SK-N-SH treated with all-trans-retinoic acid at 6 μM for 48 hours (cell line): ENCODE measurements around the gene DUSP5.

ENCODE experiments used
- ATAC-seq: fragments of 200-7000 bp; cut with Tn5 transposase; 3 replicates; pipeline ENCODE4 v1.9.1; 2020; ENCODE audit warnings: mild to moderate bottlenecking, moderate library complexity
- ARNTL ChIP-seq: fragments of 450-650 bp; formaldehyde crosslinking; IDR thresholded peaks from 2 replicates; pipeline ENCODE4 v1.5.0; 2020; ENCODE audit warnings: low read depth, mild to moderate bottlenecking, moderate library complexity, borderline replicate concordance
- BACH2 ChIP-seq: fragments of 250-450 bp; sonication (Bioruptor Pico); IDR thresholded peaks from 2 replicates; pipeline ENCODE4 v1.9.0; 2021; ENCODE audit warnings: mild to moderate bottlenecking, borderline replicate concordance
- CREB5 ChIP-seq: fragments of 250-450 bp; sonication (Bioruptor Pico); IDR thresholded peaks from 2 replicates; pipeline ENCODE4 v1.5.1; 2020; ENCODE audit warnings: low read depth, mild to moderate bottlenecking, moderate library complexity
- CSDC2 ChIP-seq: fragments of 250-450 bp; sonication (Bioruptor Pico); IDR thresholded peaks from 2 replicates; pipeline ENCODE4 v1.5.0; 2020; ENCODE audit warnings: mild to moderate bottlenecking, moderate library complexity
- CSRNP3 ChIP-seq: fragments of 250-450 bp; sonication (Bioruptor Pico); IDR thresholded peaks from 2 replicates; pipeline ENCODE4 v1.5.1; 2021; ENCODE audit warnings: mild to moderate bottlenecking, moderate library complexity
- ESRRG ChIP-seq: fragments of 250-450 bp; sonication (Bioruptor Pico); IDR thresholded peaks from 2 replicates; pipeline ENCODE4 v1.6.1; 2021; ENCODE audit warnings: mild to moderate bottlenecking
- GLIS3 ChIP-seq: fragments of 250-450 bp; sonication (Bioruptor Pico); IDR thresholded peaks from 2 replicates; pipeline ENCODE4 v1.5.0; 2020; ENCODE audit warnings: mild to moderate bottlenecking, moderate library complexity
- ISL1 ChIP-seq: fragments of 250-450 bp; sonication (Bioruptor Pico); IDR thresholded peaks from 2 replicates; pipeline ENCODE4 v2.1.2; 2022; ENCODE audit warnings: mild to moderate bottlenecking, moderate library complexity
- OSR1 ChIP-seq: fragments of 250-450 bp; sonication (Bioruptor Pico); IDR thresholded peaks from 2 replicates; pipeline ENCODE4 v1.8.0; 2022; ENCODE audit warnings: moderate library complexity, mild to moderate bottlenecking, inconsistent platforms
- POU6F1 ChIP-seq: fragments of 250-450 bp; sonication (Bioruptor Pico); IDR thresholded peaks from 2 replicates; pipeline ENCODE4 v1.8.0; 2021; ENCODE audit warnings: low read depth, mild to moderate bottlenecking, moderate library complexity, borderline replicate concordance
- PPARA ChIP-seq: fragments of 250-450 bp; sonication (Bioruptor Pico); IDR thresholded peaks from 2 replicates; pipeline ENCODE4 v1.5.0; 2020; ENCODE audit warnings: mild to moderate bottlenecking, borderline replicate concordance
- RARB ChIP-seq: fragments of 250-450 bp; sonication (Bioruptor Pico); IDR thresholded peaks from 2 replicates; pipeline ENCODE4 v1.8.0; 2021; ENCODE audit warnings: mild to moderate bottlenecking, moderate library complexity
- SNAI2 ChIP-seq: fragments of 250-450 bp; sonication (Bioruptor Pico); IDR thresholded peaks from 2 replicates; pipeline ENCODE4 v1.5.0; 2020; ENCODE audit warnings: mild to moderate bottlenecking, moderate library complexity
- TCF4 ChIP-seq: fragments of 250-450 bp; sonication (Bioruptor Pico); IDR thresholded peaks from 2 replicates; pipeline ENCODE4 v1.8.0; 2021; ENCODE audit warnings: mild to moderate bottlenecking, moderate library complexity, borderline replicate concordance
- TOX ChIP-seq: fragments of 250-450 bp; sonication (Bioruptor Pico); IDR thresholded peaks from 2 replicates; pipeline ENCODE4 v1.8.0; 2021; ENCODE audit warnings: mild to moderate bottlenecking, moderate library complexity, borderline replicate concordance
- TSHZ2 ChIP-seq: fragments of 250-450 bp; sonication (Bioruptor Pico); IDR thresholded peaks from 2 replicates; pipeline ENCODE4 v1.5.0; 2020; ENCODE audit warnings: mild to moderate bottlenecking, moderate library complexity
- ZC3H10 ChIP-seq: fragments of 250-450 bp; sonication (Bioruptor Pico); IDR thresholded peaks from 2 replicates; pipeline ENCODE4 v1.5.1; 2021; ENCODE audit warnings: mild to moderate bottlenecking, moderate library complexity
- ZFP30 ChIP-seq: fragments of 450-650 bp; formaldehyde crosslinking; IDR thresholded peaks from 2 replicates; pipeline ENCODE4 v1.5.0; 2022; ENCODE audit warnings: mild to moderate bottlenecking, moderate library complexity
- ZNF565 ChIP-seq: fragments of 450-650 bp; formaldehyde crosslinking; conservative IDR thresholded peaks from 2 replicates; pipeline ENCODE4 v1.5.0; 2020; ENCODE audit warnings: low read depth, mild to moderate bottlenecking, moderate library complexity
- ZNF8 ChIP-seq: fragments of 450-650 bp; formaldehyde crosslinking; IDR thresholded peaks from 2 replicates; pipeline ENCODE4 v1.5.0; 2020; ENCODE audit warnings: mild to moderate bottlenecking, moderate library complexity

Gene DUSP5

GRCh38 chr10:110522365-110522988, 24.8 kb downstream of the DUSP5 start:
- ATAC-seq: no peak
- TF ChIP-seq SNAI2 (CRISPR knock-in tag) (no peak), POU6F1 (CRISPR knock-in tag) (no peak), CREB5 (CRISPR knock-in tag) (no peak), GLIS3 (CRISPR knock-in tag) (no peak)

GRCh38 chr10:110523736-110524135, 26.0 kb downstream of the DUSP5 start:
- TF ChIP-seq OSR1 (CRISPR knock-in tag): no peak
- no peak for TF ChIP-seq CREB5 (CRISPR knock-in tag)
- no peak for TF ChIP-seq ARNTL (CRISPR knock-in tag)
- no peak for TF ChIP-seq GLIS3 (CRISPR knock-in tag)
- TF ChIP-seq ZNF8 (CRISPR knock-in tag): no peak
- no peak for TF ChIP-seq POU6F1 (CRISPR knock-in tag)
- TF ChIP-seq RARB (CRISPR knock-in tag): no peak
- no peak for TF ChIP-seq BACH2
- TF ChIP-seq ISL1 (CRISPR knock-in tag): no peak
- TF ChIP-seq CSDC2 (CRISPR knock-in tag): no peak
- no peak for ATAC-seq

GRCh38 chr10:110524179-110524858, 26.6 kb downstream of the DUSP5 start:
- ATAC-seq: no peak
- TF ChIP-seq GLIS3 (CRISPR knock-in tag) (no peak), ZNF565 (CRISPR knock-in tag) (no peak), TOX (CRISPR knock-in tag) (no peak), ZC3H10 (CRISPR knock-in tag) (no peak), CSRNP3 (CRISPR knock-in tag) (no peak), SNAI2 (CRISPR knock-in tag) (no peak), ISL1 (CRISPR knock-in tag) (no peak), CREB5 (CRISPR knock-in tag) (no peak), TCF4 (CRISPR knock-in tag) (no peak), PPARA (CRISPR knock-in tag) (no peak)

- ATAC-seq: no peak
- TF ChIP-seq TOX (CRISPR knock-in tag) (no peak), ZFP30 (no peak), CSDC2 (CRISPR knock-in tag) (no peak), CSRNP3 (CRISPR knock-in tag) (no peak), ISL1 (CRISPR knock-in tag) (no peak), OSR1 (CRISPR knock-in tag) (no peak), ESRRG (CRISPR knock-in tag) (no peak), SNAI2 (CRISPR knock-in tag) (no peak), TSHZ2 (CRISPR knock-in tag) (no peak), ARNTL (CRISPR knock-in tag) (no peak), PPARA (CRISPR knock-in tag) (no peak), TCF4 (CRISPR knock-in tag) (no peak)
Measured at GRCh38 chr10:110524859-110525232, 27.1 kb downstream of the DUSP5 start.
